Stimulated activated CD8-positive, alpha-beta memory T cell treated with anti-CD3 and anti-CD28 coated beads, Interleukin-15, amount 100 ng/mL, for 48 hours (primary cell): ENCODE results near the gene NSUN4.
"Not testable (repeated sequence)": the region's sequence is repeated elsewhere in the genome, so short reads cannot be mapped to it uniquely, and the experiment has no call there.

ENCODE experiments used
- DNase-seq, 2 donors: peaks; one replicate each; pipeline ENCODE4 v3.0.0-alpha.2; 2020; ENCODE audit warnings: low read depth in 2 of 2

Gene NSUN4

DNA sequence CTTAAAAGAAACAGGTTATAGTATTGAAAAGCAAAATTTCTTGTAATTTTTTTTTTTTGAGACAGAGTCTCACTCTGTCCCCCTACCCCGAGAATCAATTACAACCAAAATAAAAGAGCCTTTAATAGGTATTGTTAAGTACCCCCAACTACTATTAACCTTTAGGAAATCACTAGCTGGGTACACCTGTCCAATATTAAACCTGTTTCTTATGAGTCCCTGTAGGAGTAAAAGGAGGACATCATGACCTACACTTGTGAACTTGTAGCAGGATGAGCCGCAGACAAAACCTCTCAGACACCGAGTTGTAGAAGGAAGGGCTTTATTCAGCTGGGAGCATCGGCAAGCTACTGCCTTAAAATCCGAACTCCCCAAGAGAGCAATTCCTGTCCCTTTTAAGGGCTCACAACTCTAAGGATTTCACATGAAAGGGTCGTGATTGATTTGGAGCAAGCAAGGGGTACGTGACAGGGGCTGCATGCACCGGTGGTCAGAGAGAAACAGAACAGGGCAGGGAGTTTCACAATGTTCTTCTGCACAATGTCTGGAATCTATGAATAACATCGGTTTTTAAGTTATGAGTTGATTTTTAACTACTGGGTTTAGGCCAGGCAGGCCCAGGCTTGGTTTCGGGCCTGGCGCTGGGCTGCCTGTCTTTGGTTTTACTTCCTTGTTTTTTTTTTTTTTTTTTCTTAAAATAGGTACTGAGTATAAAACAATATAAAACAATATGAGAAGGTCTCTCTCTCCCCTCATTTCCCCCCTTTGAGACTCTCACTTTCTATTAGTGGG lies 15.1 kb upstream of the NSUN4 start:
- not testable (repeated sequence) for DNase-seq

DNA sequence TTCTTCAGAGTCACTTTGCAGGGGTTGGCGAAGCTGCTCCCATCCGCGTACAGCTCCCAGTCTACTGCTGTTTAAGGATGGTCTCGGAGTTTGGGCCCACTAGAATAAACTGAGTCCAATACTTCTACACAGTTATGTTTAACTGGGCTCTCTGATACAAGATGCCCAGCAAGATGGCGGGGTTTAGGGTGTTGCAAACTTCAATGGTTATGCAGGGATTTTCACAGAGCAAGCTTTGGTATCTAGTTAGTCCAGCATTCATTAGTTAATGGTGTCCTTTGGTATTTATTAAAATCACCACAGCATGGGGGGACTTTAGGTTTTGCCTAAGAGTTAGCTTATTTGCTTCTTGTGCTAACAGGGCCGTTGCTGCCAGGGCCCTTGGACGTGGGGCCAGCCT lies 12.4 kb upstream of the NSUN4 start:
- not testable (repeated sequence) for DNase-seq

DNA sequence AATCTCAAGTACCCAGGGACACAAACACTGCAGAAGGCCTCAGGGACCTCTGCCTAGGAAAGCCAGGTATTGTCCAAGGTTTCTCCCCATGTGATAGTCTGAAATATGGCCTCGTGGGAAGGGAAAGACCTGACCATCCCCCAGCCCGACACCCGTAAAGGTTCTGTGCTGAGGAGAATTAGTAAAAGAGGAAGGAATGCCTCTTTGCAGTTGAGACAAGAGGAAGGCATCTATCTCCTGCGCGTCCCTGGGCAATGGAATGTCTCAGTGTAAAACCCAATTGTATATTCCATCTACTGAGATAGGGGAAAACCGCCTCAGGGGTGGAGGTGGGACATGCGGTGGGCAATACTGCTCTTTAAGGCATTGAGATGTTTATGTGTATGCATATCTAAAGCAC lies 10.8 kb upstream of the NSUN4 start:
- not testable (repeated sequence) for DNase-seq

DNA sequence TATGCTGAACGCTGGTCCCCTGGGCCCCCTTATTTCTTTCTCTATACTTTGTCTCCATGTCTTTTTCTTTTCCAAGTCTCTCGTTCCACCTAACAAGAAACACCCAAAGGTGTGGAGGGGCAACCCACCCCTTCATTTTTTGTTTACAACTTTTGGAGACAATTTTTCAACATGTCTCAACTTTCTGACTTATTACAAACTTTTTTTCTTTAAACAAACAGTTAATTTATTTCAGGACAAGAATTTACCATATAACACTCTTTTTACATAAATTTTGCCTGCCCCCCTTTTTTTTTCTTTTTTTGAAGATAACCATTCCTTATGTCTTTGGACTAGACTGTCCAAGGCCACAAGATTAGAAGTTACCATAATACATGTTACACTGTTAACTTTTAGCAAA lies 10.2 kb upstream of the NSUN4 start:
- DNase-seq = not testable (repeated sequence)

DNA sequence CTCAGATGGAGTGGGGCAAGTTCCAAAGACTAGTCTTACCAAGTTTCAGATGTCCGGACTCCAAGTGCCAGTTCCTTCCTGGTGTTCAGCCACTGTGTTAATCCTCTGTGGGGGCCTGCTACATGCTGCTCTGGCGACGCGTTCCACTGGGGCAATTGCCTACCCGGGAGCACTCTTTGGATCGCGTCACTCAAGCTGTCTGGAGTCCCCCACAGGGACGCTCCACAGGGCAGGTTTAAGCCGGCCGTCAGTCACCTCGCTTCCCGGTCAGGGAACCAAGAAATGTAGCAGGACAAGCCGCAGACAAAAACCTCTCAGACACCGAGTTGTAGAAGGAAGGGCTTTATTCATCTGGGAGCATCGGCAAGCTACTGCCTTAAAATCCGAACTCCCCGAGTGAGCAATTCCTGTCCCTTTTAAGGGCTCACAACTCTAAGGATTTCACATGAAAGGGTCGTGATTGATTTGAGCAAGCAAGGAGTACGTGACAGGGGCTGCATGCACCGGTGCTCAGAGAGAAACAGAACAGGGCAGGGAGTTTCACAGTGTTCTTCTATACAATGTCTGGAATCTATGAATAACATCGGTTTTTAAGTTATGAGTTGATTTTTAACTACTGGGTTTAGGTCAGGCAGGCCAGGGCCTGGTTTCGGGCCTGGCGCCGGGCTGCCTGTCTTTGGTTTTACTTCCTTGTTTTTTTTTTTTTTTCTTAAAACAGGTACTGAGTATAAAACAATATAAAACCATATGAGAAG lies 8.6 kb upstream of the NSUN4 start:
- DNase-seq = not testable (repeated sequence)

DNA sequence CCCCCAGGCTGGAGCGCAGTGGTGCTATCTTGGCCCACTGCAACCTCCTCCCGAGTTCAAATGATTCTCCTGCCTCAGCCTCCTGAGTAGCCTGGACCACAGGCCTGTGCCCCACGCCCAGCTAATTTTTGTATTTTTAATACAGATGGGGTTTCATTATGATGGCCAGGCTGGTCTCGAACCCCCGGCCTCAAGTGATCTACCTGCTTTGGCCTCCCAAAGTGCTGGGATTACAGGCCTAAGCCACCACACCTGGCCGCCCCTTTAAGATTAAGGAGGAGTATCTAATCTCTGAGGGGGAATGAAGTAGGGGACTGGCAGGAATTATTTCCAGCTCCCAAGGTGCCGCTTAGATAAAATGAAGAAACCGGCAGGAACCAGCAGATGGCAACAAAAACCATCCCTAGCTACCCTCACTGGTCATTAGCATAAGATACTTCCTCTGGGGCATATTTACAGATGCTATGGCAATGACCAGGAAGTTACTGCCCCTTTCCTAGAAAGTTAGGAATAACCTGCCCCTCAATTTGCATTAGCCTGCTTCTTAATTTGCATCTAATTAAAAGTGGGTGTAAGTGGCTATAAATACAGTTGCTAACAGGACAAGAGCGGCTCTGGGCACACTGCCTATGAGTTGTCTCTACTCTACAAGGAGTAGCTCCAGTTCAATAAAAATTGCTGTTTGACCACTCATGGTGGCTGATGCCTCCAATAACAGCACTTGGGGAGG lies 7.1 kb upstream of the NSUN4 start:
- DNase-seq = no peak

DNA sequence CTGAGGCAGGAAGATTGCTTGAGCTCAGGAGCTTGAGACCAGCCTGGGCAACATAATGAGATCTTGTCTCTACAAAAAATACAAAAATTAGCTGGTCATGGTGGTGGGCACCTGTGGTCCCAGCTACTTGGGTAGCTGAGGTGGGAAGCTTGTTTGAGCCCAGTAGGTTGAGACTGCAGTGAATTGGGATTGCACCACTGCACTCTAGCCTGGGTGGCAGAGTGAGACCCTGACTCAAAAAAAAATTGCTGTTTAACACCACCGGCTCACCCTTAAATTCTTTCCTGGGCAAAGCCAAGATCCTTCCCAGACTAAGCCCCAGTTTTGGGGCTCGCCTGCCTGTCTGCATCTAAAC lies 6.6 kb upstream of the NSUN4 start:
- DNase-seq = no peak

DNA sequence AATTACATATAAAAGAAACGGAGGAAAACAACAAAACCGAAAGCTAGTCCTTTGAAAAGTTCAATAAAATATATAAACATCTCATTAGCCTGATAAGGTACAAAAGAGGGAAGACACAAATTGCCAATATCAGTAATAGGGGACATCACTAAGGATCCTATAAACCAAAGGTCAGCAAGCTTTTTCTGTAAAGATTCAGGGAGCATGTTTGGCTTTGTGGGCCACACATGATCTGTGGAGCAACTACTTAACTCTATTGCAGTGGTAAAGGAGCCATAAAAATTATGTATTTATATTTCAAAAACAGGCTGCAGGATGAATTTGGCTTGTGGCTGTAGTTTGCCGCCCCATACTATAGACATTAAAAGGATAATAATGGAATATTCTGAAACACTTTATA lies 5.5 kb upstream of the NSUN4 start:
- DNase-seq = no peak

DNA sequence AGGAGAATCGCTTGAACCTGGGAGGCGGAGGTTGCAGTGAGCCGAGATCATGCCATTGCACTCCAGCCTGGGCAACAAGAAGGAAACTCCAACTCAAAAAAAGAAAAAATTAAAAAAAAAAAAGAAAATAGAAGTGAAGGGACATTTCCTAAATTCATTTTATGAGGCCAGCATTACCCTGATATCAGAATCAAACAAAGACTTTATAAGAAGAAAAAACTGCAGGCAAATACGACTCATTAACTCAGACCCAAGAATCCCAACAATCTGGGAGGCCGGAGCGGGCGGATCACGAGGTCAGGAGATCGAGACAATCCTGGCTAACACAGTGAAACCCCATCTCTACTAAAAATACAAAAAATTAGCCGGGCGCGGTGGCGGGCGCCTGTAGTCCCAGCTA lies 3.2 kb upstream of the NSUN4 start:
- DNase-seq = not testable (repeated sequence)

DNA sequence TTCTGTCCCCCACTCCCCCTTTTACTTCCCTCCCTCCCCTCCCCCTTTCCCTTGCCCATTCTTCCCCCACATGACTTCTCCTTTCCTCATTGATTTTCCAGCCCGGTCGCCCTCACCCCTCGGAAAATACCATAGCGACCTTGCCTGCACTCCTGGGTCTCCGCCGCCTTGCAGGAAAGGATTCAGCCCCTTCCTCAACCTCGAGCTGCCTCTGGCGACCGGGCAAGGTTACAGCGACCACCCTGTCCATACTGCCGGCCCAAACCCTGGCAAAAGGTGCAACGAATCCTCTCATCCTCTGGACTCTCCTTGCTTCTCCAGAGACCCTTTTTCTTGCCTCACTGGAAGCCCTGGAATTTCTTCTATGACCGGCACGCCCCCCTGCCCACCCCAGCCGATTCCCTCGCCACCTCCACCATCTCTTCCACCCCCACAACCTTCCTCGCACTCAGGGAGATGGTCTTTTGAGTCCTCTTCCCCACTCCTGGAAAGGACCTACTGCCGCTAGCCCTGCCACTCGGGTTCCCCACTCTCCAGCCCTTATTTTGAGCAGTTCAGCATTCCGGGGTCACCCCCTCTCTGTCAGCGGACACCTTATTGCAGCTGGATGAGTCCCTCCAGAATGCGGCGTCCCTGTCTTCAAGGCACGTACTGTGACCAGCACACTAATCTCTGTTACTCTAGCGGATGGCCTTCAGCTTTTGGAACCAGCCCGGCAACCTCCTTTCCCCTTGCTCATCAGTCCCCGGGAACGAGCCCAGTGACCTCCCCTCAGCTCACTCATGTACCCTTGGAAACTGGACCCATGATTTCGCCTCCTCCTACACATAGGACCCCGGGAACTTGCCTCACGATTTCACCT lies 846 bp downstream of the NSUN4 start:
- DNase-seq = no peak

DNA sequence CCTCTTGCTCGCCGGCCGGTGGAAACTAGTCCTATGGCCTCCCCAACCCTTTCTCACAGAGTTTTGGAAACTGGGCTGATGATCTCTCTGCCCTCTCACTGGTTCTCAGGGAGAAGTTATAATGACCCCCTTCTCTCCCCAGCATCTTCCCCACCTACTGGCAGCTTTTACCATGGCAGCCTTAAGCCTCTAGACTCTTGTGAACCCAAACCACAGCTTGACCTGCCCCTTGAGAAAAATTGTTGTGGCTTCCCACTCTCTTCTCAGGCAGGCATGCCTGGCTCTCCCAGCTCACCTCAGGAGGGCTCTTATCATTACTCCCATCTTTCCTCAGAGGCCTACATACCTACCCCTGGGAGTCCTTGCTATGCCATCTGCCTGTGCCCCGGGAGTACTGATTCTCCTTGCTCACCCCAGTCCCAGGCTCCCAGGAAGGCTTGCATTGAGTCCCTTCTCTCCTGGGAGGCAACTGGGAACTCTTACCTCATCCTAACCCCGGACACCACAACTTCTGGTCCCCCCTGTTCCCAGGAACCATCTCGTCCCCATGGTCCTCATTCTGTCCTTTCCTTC lies 1.6 kb downstream of the NSUN4 start:
- DNase-seq = no peak

DNA sequence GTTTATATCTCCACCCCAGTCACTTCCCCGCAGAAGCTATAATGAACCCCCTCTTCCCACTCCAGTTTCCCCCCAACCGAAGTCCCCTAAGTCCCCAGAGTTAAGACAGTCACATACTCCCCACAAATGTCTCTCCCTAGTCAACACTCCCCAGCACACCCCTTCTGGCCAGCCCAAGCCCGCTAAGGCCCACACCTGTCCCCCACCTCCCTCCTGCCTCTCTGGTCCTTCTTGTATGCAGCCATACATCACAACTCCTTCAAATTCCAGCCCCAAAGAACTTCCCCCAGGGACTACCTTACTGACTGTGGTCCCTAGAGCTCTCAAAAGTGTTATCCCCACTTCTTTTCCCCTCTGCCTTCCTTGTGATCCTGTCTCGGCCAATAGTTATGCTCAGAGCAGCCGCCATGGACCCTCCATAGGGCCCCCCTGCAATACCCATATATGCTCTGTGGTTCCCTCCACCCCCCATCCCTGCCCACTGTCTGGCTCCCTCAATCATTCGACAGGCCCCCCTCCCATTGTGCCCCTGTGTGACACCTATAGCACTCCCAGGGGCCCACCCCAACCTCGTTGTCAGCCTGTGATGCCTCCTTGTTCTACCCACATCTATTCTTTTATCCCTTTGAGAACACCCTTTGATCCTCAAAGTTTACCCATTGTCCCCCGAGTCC lies 2.2 kb downstream of the NSUN4 start:
- DNase-seq = no peak

DNA sequence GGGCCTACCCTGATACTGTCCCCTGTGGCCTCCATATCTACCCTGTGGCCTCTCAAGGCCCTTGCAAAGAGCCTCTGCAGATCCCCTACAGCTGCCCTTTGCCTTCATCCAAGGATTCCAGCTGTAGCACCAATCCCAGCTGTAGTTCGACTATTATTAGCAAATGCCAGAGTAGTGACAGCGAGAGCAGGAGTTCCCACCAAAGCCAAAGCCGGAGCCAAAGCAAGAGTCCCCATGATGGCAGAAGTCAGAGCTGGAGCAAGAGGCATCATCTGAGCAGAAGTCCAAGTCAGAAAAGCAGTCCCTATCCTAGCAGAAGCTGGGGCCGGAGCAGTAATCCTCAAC lies 2.7 kb downstream of the NSUN4 start:
- DNase-seq = no peak

DNA sequence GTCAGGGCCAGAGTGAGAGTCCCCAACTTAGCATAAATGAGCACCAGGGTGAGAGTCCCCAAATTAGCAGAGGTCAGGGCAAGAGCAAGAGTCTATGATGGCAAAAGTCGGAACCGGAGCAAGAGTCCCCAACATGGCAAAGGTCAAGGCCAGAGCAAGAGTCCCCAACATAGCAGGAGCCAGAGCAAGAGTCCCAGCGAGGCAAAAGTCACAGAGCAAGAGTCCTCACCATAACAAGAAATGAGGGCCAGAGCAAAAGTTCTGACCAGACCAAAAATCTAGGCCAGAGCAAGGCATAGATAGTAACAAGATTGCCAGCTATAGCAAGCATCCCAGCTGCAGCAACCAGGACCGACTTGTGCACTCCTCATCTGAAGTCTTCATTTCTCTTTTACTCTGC lies 3.1 kb downstream of the NSUN4 start:
- DNase-seq = no peak

DNA sequence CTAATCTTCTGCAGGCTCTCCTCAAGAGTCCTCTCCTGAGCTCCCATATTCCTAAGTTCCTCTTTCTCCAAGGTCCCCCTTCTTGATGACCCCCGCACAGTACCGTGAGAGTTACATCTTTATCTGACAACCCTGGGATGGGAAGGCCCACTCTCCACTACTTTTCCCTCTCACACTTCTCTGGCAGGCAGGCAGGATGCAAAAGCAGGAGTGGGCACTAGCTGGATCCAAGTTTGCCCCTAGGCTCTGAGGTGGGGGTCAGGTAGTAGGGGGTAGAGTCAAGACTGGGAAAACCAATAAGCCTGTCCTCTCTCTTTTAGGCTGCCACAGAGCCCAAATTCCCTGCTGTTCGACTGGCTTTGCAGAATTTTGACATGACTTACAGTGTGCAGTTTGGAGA lies 3.9 kb downstream of the NSUN4 start:
- no peak for DNase-seq

DNA sequence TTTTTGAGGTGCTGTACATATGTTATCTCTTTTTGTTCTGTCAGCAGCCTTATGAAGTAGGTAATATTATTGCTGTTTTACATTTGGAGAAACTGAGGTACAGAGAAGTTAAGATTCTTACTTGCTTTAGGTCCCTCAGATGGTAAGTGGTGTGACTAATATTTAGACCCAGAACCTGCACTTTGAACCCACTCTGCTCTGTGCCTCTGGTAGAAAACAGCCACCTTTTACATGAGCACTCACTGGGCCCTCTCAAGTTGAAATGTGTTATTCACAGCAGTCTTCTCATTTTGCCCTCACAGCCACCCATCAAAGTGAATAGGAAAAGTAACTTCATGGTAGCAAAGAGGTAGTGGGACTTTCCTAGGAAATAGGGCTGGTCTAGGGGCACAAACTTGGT lies 4.7 kb downstream of the NSUN4 start:
- DNase-seq = no peak

DNA sequence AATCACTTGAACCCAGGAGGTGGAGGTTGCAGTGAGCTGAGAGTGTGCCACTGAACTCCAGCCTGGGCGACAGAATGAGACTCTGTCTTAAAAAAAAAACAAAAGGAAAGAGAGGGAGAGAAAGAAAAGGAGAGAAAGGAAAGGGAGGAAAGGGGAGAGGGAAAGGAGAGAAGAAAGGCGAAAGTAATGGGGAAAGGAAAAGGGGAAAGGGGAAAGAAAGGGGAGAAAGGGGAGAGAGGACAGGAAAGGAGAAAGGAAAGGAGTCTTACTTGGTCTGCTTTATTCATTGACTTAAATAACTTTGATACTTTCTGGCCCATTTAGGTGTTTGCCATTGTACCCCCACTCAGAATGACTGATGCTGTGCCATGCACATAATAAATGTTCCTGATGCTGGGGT lies 11.8 kb downstream of the NSUN4 start:
- no peak for DNase-seq

DNA sequence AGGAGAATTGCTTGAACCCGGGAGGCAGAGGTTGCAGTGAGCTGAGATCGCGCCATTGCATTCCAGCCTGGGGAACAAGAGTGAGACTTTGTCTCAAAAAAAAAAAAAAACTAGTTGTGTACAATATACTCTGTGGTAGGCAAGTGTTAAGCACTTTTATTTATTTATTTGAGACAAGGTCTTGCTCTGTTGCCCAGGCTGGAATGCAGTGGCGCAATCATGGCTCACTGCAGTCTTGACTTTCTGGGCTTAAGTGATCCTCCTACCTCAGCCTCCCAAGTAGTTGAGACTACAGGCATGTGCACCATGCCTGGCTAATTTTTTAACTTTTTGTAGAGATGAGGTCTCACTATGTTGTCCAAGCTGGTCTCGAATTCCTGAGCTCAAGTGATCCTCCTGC lies 15.3 kb downstream of the NSUN4 start:
- DNase-seq = not testable (repeated sequence)

DNA sequence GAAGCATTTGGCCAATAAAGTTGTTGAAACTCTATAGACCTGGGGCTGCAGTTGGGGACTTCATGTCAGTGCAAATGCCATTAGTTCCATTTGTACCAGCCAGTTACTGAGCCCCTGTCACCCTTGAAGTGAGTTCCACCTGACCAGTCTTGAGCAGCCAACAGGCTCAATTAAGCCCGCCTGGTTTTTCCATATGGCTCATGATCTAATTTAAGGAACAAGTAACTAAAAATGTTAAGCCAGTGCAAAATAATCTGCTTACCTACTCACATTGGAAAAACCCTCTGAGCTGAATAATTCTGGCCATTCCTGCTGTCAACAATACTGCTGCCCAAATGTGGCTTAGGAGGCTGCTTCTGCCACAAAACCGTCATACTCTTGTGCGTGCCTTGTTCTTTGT lies 21.6 kb downstream of the NSUN4 start:
- no peak for DNase-seq

DNA sequence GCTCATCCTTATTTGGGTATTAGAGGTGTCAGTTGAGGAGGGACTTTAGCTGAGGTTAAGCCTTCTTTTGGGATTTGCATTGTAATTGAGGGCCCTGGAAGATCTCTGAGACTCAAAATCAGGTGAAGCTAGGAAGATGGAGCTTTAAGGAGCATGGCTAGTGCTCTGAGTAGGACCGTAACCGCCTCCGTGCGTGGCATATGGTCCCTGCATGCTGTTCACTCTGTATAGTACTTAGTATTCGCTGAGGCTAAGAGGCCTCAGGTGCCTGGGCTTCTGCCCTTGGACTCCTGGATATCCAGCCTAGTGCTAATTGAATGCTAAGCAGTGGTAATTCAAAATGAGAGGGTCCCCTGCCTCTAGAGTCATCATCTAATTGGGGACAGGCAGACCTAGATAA lies 22.5 kb downstream of the NSUN4 start:
- no peak for DNase-seq

DNA sequence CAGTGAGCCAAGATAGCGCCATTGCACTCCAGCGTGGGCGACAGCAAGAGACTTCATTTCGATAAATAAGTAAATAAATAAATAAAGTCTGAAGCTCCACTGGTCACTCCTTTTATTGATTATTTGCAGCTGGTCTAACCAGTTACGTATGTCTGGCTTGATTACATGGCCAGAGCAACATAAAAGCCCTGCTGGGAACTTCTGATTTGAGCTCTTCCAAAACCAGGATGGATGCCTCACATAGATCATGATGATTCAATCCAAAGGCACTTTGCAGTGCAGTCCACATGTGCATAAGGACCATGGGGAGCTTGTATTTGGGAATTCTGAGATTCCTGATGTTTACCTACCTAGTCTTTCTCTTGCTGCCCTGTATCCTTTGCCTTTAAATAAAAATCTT lies 24.0 kb downstream of the NSUN4 start:
- DNase-seq = no peak
